Natural killer cell (primary cell): ENCODE results near the gene MID1. TPM values are rescaled to one million over a fixed set of nuclear protein-coding genes. Genes with fewer than 3 reads are reported as not detected.

Experiments
- ATAC-seq, 3 donors: fragments of 150-1000 bp in 2 of 3; fragments of 200-7000 bp in 1 of 3; cut with Tn5 transposase; 1 replicate in 1 of 3; 2 replicates in 2 of 3; pipeline ENCODE4 v1.10.0; 2021; ENCODE audit warnings: mild to moderate bottlenecking in 2 of 3, moderate library complexity in 2 of 3
- DNase-seq, 2 donors: peaks; one replicate each; pipeline versions ENCODE4 v3.0.0 to v3.0.0-alpha.2; 2013 to 2021; ENCODE audit warnings: mixed read lengths in 1 of 2
- H3K27ac ChIP-seq: one replicate; pipeline ENCODE4 v1.5.1; 2013; ENCODE audit warnings: mild to moderate bottlenecking, low read length
- H3K27me3 ChIP-seq: one replicate; pipeline ENCODE4 v1.6.1; 2013; ENCODE audit warnings: low read length; ENCODE audit not compliant: control insufficient read depth, insufficient read depth
- H3K36me3 ChIP-seq: one replicate; pipeline ENCODE4 v1.6.1; 2013; ENCODE audit warnings: low read length; ENCODE audit not compliant: control insufficient read depth, insufficient read depth
- H3K4me1 ChIP-seq: one replicate; pipeline ENCODE4 v1.6.1; 2013; ENCODE audit warnings: low read length; ENCODE audit not compliant: control insufficient read depth, insufficient read depth
- H3K4me3 ChIP-seq: one replicate; pipeline ENCODE4 v1.5.1; 2013; ENCODE audit warnings: low read length
- H3K9me3 ChIP-seq: one replicate; pipeline ENCODE4 v1.6.1; 2013; ENCODE audit warnings: low read length; ENCODE audit not compliant: control insufficient read depth, insufficient read depth
- H3K27ac Mint-ChIP-seq, 2 donors: one replicate each; pipeline ENCODE4 v1.8.0; 2022; ENCODE audit warnings: mild to moderate bottlenecking in 2 of 2, mixed read lengths in 2 of 2, moderate library complexity in 1 of 2
- H3K27me3 Mint-ChIP-seq, 2 donors: one replicate each; pipeline ENCODE4 v1.8.0; 2022; ENCODE audit warnings: low read depth in 2 of 2, mixed read lengths in 2 of 2
- H3K36me3 Mint-ChIP-seq: one replicate; pipeline ENCODE4 v1.8.0; 2022; ENCODE audit warnings: mixed read lengths
- H3K4me1 Mint-ChIP-seq, 2 donors: one replicate each; pipeline ENCODE4 v1.8.0; 2022; ENCODE audit warnings: mixed read lengths in 2 of 2
- H3K4me3 Mint-ChIP-seq: one replicate; pipeline ENCODE4 v1.8.0; 2022; ENCODE audit warnings: mild to moderate bottlenecking, moderate library complexity, mixed read lengths
- H3K9me3 Mint-ChIP-seq, 2 donors: one replicate each; pipeline ENCODE4 v1.8.0; 2022; ENCODE audit warnings: mixed read lengths in 2 of 2
- CTCF ChIP-seq: fragments of 200-600 bp; IDR thresholded peaks from one replicate; pipeline ENCODE4 v1.8.0; 2022; ENCODE audit warnings: antibody characterized with exemption
- WGBS: methylation state at CpG from one replicate; pipeline ENCODE4 v1.1.7; 2013; ENCODE audit warnings: missing lambda C conversion rate; ENCODE audit not compliant: insufficient coverage; 5-methylcytosine and 5-hydroxymethylcytosine counted together
- intact Hi-C: fragments of 100-400 bp; cut with micrococcal nuclease; formaldehyde crosslinking; loops from one replicate; pipeline ENCODE4 v1.14.2; 2022
- total RNA-seq, 4 donors: library from RNA; stranded (reverse); fragments of 120-200 nt in 1 of 4; gene quantifications; one replicate each; pipeline versions ENCODE4 v1.2.3 to v1.2.4, GENCODE V29; 2013 to 2022

Gene MID1
- total RNA-seq, 3 donors from 2014 or later (not counting 1 experiment from before 2014, with no cell fraction given) = not detected

GRCh38 chrX:10479508-10479907, 140.9 kb downstream of the MID1 start:
- Histone ChIP-seq H3K4me3 (no peak overlapping the region), H3K4me1 (no peaks in the 10 kb centered on the region), H3K9me3 (no peaks in the 10 kb centered on the region), H3K36me3 (no peaks in the 10 kb centered on the region), H3K27me3 (no peaks in the 10 kb centered on the region), H3K27ac (no peak overlapping the region)
- WGBS = 88% methylated on average over 2 of the region's 3 CpGs
- no peak overlapping the region for H3K4me3 Mint-ChIP-seq
- DNase-seq (no peak), ATAC-seq (no peak)
- H3K9me3 Mint-ChIP-seq = peaks cover 2% of the 10 kb centered on the region in 2 donors
- TF ChIP-seq CTCF = no peak
- H3K4me1 Mint-ChIP-seq = no peaks in the 10 kb centered on the region
- H3K27ac Mint-ChIP-seq = no peak overlapping the region
- no peaks in the 10 kb centered on the region for H3K27me3 Mint-ChIP-seq
- H3K36me3 Mint-ChIP-seq = no peaks in the 10 kb centered on the region
- intact Hi-C loops = no loop called here

GRCh38 chrX:10477525-10477924, 142.9 kb downstream of the MID1 start:
- H3K9me3 ChIP-seq = no peaks in the 10 kb centered on the region
- H3K36me3 ChIP-seq = no peaks in the 10 kb centered on the region
- intact Hi-C loops = no loop called here
- ATAC-seq (no peak), DNase-seq (no peak)
- no peak overlapping the region for H3K4me3 ChIP-seq
- no peaks in the 10 kb centered on the region for H3K27me3 ChIP-seq
- H3K27me3 Mint-ChIP-seq = no peaks in the 10 kb centered on the region
- no peak for TF ChIP-seq CTCF
- H3K4me1 ChIP-seq = no peaks in the 10 kb centered on the region
- H3K4me1 Mint-ChIP-seq = no peaks in the 10 kb centered on the region
- H3K36me3 Mint-ChIP-seq = no peaks in the 10 kb centered on the region
- H3K9me3 Mint-ChIP-seq = peaks cover 2% of the 10 kb centered on the region in 2 donors
- no peak overlapping the region for H3K4me3 Mint-ChIP-seq
- no peak overlapping the region for H3K27ac ChIP-seq
- H3K27ac Mint-ChIP-seq = no peak overlapping the region
- WGBS = 80% methylated on average over 3 of the region's 3 CpGs

- 97% methylated on average over 4 of the region's 6 CpGs for WGBS
- no peaks in the 10 kb centered on the region for H3K36me3 Mint-ChIP-seq
- ATAC-seq = no peak
Measured at GRCh38 chrX:10474913-10475568, 145.3 kb downstream of the MID1 start.

More at GRCh38 chrX:10474913-10475568, 145.3 kb downstream of the MID1 start:
- peaks cover 0 to 2% of the 10 kb centered on the region in 2 donors for H3K9me3 Mint-ChIP-seq
- Histone ChIP-seq H3K36me3 (no peaks in the 10 kb centered on the region), H3K9me3 (no peaks in the 10 kb centered on the region), H3K4me1 (no peaks in the 10 kb centered on the region), H3K4me3 (no peak overlapping the region), H3K27ac (no peak overlapping the region), H3K27me3 (no peaks in the 10 kb centered on the region)
- no peak overlapping the region for H3K27ac Mint-ChIP-seq
- DNase-seq = no peak
- no peaks in the 10 kb centered on the region for H3K27me3 Mint-ChIP-seq
- H3K4me1 Mint-ChIP-seq = no peaks in the 10 kb centered on the region
- TF ChIP-seq CTCF = no peak
- intact Hi-C loops = no loop called here
- H3K4me3 Mint-ChIP-seq = no peak overlapping the region
